Upper lobe of left lung (tissue), 6 donors: ENCODE measurements around the gene ADRA2C. TPM values are rescaled to one million over a fixed set of nuclear protein-coding genes. Genes with fewer than 3 reads are reported as not detected.

ENCODE experiments used
- ATAC-seq, 2 donors: fragments of 200-7000 bp; cut with Tn5 transposase; one replicate each; pipeline ENCODE4 v1.9.1; 2022; ENCODE audit warnings: mild to moderate bottlenecking in 2 of 2, moderate library complexity in 2 of 2; ENCODE audit not compliant: low FRiP score in 2 of 2
- DNase-seq, 2 donors: peaks; one replicate each; pipeline ENCODE4 v3.0.0-alpha.2; 2019 to 2020
- H3K27ac ChIP-seq, 4 donors: fragments of 200-600 bp; sonication (generic); one replicate each; pipeline ENCODE4 v1.5.1; 2016 to 2019
- H3K27me3 ChIP-seq, 4 donors: fragments of 200-600 bp; sonication (generic); one replicate each; pipeline ENCODE4 v1.5.1; 2017 to 2019
- H3K36me3 ChIP-seq, 4 donors: fragments of 200-600 bp; sonication (generic); one replicate each; pipeline ENCODE4 v1.5.1; 2016 to 2019
- H3K4me1 ChIP-seq, 4 donors: fragments of 200-600 bp; sonication (generic); one replicate each; pipeline ENCODE4 v1.5.1; 2018 to 2019
- H3K4me3 ChIP-seq, 4 donors: fragments of 200-600 bp; sonication (generic); one replicate each; pipeline ENCODE4 v1.5.1; 2017 to 2019; ENCODE audit warnings: mild to moderate bottlenecking in 2 of 4, moderate library complexity in 1 of 4
- H3K9me3 ChIP-seq, 4 donors: fragments of 200-600 bp; sonication (generic); one replicate each; pipeline ENCODE4 v1.5.1; 2018 to 2019
- EP300 ChIP-seq, 4 donors: sonication (generic); formaldehyde crosslinking; IDR thresholded peaks; one replicate each; pipeline ENCODE4 v1.5.1; 2017; ENCODE audit warnings: antibody characterized with exemption in 4 of 4, control low read depth in 2 of 4
- POLR2A ChIP-seq, 4 donors: fragments of 450-650 bp; IDR thresholded peaks; one replicate each; pipeline ENCODE4 v1.5.1; 2016 to 2017; ENCODE audit warnings: antibody characterized with exemption in 4 of 4, mild to moderate bottlenecking in 2 of 4
- POLR2AphosphoS5 ChIP-seq, 2 donors: sonication (generic); formaldehyde crosslinking; IDR thresholded peaks; one replicate each; pipeline ENCODE4 v1.5.1; 2017; ENCODE audit warnings: antibody characterized with exemption in 2 of 2
- WGBS, 2 donors: methylation state at CpG; one replicate each; pipeline ENCODE4 v1.1.5; 2017 to 2018; 5-methylcytosine and 5-hydroxymethylcytosine counted together
- total RNA-seq, 6 donors: library from RNA; depleted of rRNA in 4 of 6; stranded (reverse); fragments of >200 nt in 4 of 6; gene quantifications; one replicate each; pipeline versions ENCODE4 v1.1.0 to v1.2.1, GENCODE V29; 2016 to 2021
- TF ChIP-seq, protein P1 (sequence below), 6 experiments: fragments of 450-650 bp in 4 of 6; fragments of 200-600 bp in 2 of 6; sonication (generic) in 2 of 6; IDR thresholded peaks; one replicate each; pipeline ENCODE4 v1.5.1; 2016 to 2019; ENCODE audit warnings: antibody characterized with exemption in 6 of 6
- donor health status: DM: no; HTN: no; CAD: no; lungs with moderate emphysema.
- donor health status: DM: no; HTN: yes; CAD: no; lungs with severe emphysema.

ADRA2C gene
- total RNA-seq, 6 donors from 2014 or later, result 1.2 to 6.3 (median 2.2) TPM

DNA sequence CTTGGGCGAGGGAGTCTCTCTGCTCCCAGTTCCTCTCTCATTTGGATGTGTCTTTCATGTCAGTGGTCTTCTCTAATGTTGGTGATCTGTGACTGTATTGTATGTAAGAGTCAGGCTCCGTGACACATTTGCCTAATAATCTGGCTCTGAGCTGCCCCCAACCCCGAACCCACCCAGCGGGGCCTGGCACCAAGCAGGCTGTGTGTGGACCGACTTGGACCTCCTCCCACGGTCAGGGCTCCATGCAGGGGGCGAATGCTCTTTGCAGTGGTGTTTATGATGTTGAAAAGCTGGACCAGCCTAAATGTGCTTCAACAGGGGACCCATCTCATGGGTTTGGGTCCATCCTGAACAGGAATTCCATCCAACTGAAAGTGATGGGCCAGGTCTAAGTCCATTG is 47.0 kb upstream of the ADRA2C start:
- Histone ChIP-seq H3K27me3 (peaks cover 0 to 12% (median 0%) of the 10 kb centered on the region in 4 donors), H3K36me3 (no peaks in the 10 kb centered on the region), H3K9me3 (peaks cover 0 to 15% (median 7%) of the 10 kb centered on the region in 4 donors), H3K4me3 (no peak overlapping the region), H3K4me1 (no peaks in the 10 kb centered on the region), H3K27ac (no peak overlapping the region)
- 89 to 91% methylated on average over 7 of the region's 7 CpGs for WGBS, 2 donors
- DNase-seq (no peak), ATAC-seq (no peak)
- TF ChIP-seq EP300 (IDR thresholded peaks at IDR 0.05), result no peak
- TF ChIP-seq, protein P1, sequence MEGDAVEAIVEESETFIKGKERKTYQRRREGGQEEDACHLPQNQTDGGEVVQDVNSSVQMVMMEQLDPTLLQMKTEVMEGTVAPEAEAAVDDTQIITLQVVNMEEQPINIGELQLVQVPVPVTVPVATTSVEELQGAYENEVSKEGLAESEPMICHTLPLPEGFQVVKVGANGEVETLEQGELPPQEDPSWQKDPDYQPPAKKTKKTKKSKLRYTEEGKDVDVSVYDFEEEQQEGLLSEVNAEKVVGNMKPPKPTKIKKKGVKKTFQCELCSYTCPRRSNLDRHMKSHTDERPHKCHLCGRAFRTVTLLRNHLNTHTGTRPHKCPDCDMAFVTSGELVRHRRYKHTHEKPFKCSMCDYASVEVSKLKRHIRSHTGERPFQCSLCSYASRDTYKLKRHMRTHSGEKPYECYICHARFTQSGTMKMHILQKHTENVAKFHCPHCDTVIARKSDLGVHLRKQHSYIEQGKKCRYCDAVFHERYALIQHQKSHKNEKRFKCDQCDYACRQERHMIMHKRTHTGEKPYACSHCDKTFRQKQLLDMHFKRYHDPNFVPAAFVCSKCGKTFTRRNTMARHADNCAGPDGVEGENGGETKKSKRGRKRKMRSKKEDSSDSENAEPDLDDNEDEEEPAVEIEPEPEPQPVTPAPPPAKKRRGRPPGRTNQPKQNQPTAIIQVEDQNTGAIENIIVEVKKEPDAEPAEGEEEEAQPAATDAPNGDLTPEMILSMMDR (IDR thresholded peaks at IDR 0.05), result no peak
- TF ChIP-seq POLR2AphosphoS5 (IDR thresholded peaks at IDR 0.05), result no peak
- no peak for TF ChIP-seq POLR2A (IDR thresholded peaks at IDR 0.05)

DNA sequence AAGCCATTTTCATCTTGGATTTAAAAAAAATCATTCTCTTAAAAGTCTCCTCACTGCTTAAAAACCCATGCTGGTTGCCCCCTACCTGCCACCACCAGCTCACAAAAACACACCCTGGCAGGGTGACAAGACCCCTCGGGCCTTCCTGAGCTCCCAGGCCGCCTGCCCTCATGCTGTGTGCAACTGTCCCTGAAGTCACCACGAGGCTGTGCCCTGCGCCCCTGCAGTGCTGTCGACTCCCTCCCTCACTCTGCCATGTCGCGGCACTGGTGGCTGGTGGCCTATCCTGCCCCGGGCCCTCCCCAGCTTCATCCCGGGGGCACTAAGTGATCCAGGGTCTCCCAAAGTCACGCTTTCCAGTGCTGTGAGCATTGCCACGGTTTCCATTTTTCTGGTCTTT is 46.3 kb upstream of the ADRA2C start:
- Histone ChIP-seq H3K36me3 (no peaks in the 10 kb centered on the region), H3K4me3 (no peak overlapping the region), H3K27ac (no peak overlapping the region), H3K9me3 (peaks cover 0 to 15% (median 7%) of the 10 kb centered on the region in 4 donors), H3K27me3 (peaks cover 0 to 13% (median 0%) of the 10 kb centered on the region in 4 donors), H3K4me1 (peaks cover 0 to 4% (median 0%) of the 10 kb centered on the region in 4 donors)
- ATAC-seq (no peak), DNase-seq (no peak)
- TF ChIP-seq EP300 (IDR thresholded peaks at IDR 0.05), result no peak
- TF ChIP-seq POLR2A (IDR thresholded peaks at IDR 0.05), result no peak
- TF ChIP-seq, protein P1 (IDR thresholded peaks at IDR 0.05), result no peak
- no peak for TF ChIP-seq POLR2AphosphoS5 (IDR thresholded peaks at IDR 0.05)
- 72 to 79% methylated on average over 4 to 11 of the region's 11 CpGs for WGBS, 2 donors

DNA sequence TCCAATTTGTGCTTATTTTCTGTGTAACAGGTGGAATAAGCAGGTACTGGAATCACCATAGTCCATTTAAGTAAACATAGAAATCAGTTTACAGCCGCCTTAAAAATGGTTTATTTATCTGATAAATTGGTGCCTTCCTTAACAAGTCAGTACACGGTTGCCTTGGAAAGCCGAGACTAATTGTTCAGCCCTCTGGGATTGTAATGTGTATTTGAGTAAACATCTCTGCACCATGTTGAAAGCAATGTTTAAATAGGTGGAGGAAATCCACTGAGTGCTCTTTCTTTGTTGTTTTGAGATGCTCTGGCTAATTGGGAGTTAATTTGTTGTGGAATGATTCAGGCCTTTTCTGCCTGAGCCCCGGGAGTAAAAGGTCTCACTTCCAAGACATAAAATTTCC is 45.7 kb upstream of the ADRA2C start:
- WGBS, 2 donors, result 30 to 37% methylated on average over 4 of the region's 4 CpGs
- Histone ChIP-seq H3K27me3 (peaks cover 0 to 19% (median 3%) of the 10 kb centered on the region in 4 donors), H3K4me3 (no peak overlapping the region), H3K4me1 (peaks cover 0 to 8% (median 0%) of the 10 kb centered on the region in 4 donors), H3K9me3 (peaks cover 0 to 15% (median 7%) of the 10 kb centered on the region in 4 donors), H3K27ac (no peak overlapping the region), H3K36me3 (no peaks in the 10 kb centered on the region)
- no peak for TF ChIP-seq EP300 (IDR thresholded peaks at IDR 0.05)
- TF ChIP-seq, protein P1 (IDR thresholded peaks at IDR 0.05), result no peak
- no peak for TF ChIP-seq POLR2A (IDR thresholded peaks at IDR 0.05)
- no peak for TF ChIP-seq POLR2AphosphoS5 (IDR thresholded peaks at IDR 0.05)
- DNase-seq, result no peak
- ATAC-seq, result no peak

DNA sequence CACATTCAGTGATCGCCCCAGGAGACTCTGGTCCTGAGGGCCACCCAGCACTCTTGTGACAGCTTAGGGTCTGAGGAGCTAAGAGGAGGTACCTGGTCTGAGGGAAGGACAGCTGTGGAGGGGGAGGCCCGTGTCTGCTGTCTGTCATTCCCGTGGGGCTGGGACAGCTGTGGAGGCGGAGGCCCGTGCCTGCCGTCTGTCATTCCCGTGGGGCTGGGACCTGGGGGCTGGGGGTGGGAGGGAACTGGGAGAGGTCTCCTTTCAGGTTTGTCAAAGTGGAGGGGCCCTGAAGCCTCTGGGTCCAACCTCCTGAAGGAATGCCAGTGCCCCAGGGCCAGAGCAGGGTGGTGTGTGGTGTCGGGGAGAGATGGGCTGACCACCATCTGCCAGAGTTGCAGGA is 45.0 kb upstream of the ADRA2C start:
- Histone ChIP-seq H3K9me3 (peaks cover 0 to 15% (median 7%) of the 10 kb centered on the region in 4 donors), H3K27ac (no peak overlapping the region), H3K27me3 (peaks cover 0 to 22% (median 3%) of the 10 kb centered on the region in 4 donors), H3K36me3 (no peaks in the 10 kb centered on the region), H3K4me1 (peaks cover 0 to 8% (median 0%) of the 10 kb centered on the region in 4 donors), H3K4me3 (no peak overlapping the region)
- WGBS, 2 donors, result 74 to 100% methylated on average over 1 to 5 of the region's 8 CpGs
- peak in 1 of 2 donors; percentile 22 for DNase-seq
- ATAC-seq, result no peak
- no peak for TF ChIP-seq EP300 (IDR thresholded peaks at IDR 0.05)
- TF ChIP-seq, protein P1 (IDR thresholded peaks at IDR 0.05), result no peak
- TF ChIP-seq POLR2AphosphoS5 (IDR thresholded peaks at IDR 0.05), result no peak
- TF ChIP-seq POLR2A (IDR thresholded peaks at IDR 0.05), result no peak

DNA sequence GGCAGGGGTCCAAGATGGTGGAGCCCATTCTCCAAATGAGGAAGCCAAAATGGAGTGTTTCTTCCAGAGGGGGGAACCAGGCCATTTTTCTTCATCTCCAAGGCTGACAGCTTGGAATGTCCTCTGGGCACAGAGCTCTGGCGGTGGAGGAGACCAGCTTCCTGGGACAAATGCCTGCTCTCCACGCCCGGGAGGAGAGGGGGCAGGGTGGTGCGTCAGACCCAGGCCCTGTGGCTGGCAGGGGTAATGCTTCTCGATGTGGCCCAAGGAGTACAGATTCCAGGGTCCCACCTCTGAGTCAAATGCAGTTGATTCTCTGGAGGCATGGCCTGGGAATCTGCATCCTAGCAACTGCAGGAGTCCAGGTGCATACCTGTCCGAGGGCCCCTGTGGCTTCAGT is 44.6 kb upstream of the ADRA2C start:
- peaks cover 0 to 22% (median 3%) of the 10 kb centered on the region in 4 donors for H3K27me3 ChIP-seq
- no peak overlapping the region for H3K4me3 ChIP-seq
- no peak overlapping the region for H3K27ac ChIP-seq
- H3K36me3 ChIP-seq, result no peaks in the 10 kb centered on the region
- TF ChIP-seq POLR2AphosphoS5 (IDR thresholded peaks at IDR 0.05) (no peak), EP300 (IDR thresholded peaks at IDR 0.05) (no peak), POLR2A (IDR thresholded peaks at IDR 0.05) (no peak)
- TF ChIP-seq, protein P1 (IDR thresholded peaks at IDR 0.05), result no peak
- H3K4me1 ChIP-seq, result peaks cover 0 to 8% (median 0%) of the 10 kb centered on the region in 4 donors
- no peak for ATAC-seq
- WGBS, 2 donors, result 53 to 77% methylated on average over 5 to 6 of the region's 6 CpGs
- H3K9me3 ChIP-seq, result peaks cover 0 to 15% (median 7%) of the 10 kb centered on the region in 4 donors
- no peak for DNase-seq
